Activated CD8-positive, alpha-beta memory T cell treated with anti-CD3 and anti-CD28 coated beads, Interleukin-2, amount 50 U/mL, for 24 hours (primary cell): Measurements from ENCODE around the gene RPAP2.

Source experiments
- DNase-seq: peaks from one replicate; pipeline ENCODE4 v3.0.0-alpha.2; 2020; ENCODE audit errors: extremely low read depth

Gene RPAP2

DNA sequence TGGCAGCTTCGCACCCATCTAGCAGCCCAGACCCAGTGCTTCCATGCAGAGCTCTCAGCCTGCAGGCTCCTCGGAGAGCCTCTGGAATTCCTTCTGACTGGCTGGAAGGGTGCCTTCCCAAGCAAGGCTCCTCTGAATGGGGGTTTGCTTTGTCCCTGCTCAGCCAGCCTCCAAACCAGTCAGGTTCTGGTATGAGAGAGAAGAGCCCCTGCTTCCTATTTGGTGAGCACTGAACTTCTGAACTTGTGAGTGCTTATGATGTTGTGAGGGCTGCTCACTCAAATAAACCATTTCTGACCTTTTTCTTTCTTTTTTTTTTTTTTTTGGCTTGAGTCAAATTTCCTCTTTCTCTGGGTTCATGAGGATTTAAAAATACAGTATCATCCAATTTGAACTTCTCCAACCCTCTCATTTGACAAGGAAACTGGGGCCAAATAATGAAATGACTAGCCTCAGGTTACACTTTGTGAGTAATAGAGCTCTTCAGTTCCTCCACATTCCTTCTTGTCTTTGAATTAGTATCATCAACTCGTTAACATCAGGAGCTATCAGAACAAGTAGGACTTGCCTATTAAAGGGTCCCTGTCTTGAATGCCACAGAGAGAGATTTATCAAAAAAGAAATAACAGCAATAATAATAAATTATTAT lies 148.3 kb downstream of the RPAP2 start:
- no peak for DNase-seq

DNA sequence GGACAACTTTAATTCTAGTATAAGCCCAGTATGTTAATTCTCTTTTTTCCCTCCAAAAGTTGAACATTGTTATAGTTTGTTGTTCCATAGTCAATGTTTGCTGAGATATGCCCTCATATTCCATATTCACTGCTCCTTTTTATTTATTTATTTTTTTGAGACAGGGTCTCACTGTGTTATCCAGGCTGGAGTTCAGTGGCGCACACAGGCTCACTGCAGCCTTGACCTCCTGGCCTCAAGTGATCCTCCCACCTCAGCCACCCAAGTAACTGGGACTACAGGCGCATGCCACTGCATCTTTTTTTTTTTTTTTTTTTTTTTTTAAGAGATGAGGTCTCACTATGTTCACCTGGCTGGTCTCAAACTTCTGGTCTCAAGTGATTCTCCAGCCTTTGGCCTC lies 149.1 kb downstream of the RPAP2 start:
- DNase-seq = no peak
